ENCODE results near the gene SND1.
"Not testable (repeated sequence)": the region's sequence is repeated elsewhere in the genome, so short reads cannot be mapped to it uniquely, and the experiment has no call there.

The SND1 gene

DNA sequence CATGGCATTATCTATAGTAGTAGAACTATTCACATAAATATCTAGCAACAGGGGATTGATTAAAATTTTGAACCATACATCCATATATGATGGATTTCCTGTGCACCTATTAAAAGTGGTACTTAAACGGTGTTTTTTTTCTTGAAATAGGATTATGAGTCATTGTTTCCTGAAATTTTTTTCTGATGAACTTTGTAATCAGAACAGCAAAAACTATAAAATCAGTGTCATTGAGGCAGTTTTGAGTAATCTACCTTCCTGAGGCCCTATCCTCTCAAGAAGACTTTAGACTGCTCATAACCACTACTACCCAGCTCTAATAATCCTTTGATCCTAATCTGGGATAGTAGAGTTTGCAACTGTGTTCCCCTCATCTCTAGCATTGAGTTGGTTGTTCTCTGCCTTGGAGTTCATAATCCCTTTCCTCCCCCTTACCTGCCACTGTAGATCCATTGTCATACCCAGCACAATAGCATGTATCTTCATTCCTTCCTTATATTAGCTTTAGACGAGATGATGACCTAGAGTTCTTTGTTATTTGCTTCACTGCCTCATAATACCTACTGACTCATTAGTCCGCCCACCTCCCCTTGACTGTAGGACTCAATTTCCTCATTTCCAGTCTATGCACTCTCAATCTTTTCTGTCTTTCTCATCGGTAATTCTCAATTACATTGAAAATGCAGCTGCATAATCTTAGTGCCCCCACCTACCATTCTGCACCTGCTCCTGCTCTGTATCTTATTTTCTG is 245.9 kb downstream of the SND1 start:
- no peak overlapping the region for H3K27ac Mint-ChIP-seq
- ATAC-seq: peak; percentile 90
- H3K4me3 Mint-ChIP-seq: no peak overlapping the region
- H3K36me3 Mint-ChIP-seq: peaks cover 32% of the 10 kb centered on the region
- peaks cover 23% of the 10 kb centered on the region for H3K4me1 Mint-ChIP-seq
- DNase-seq (ENCODE audit: low spot score in 2 of 2): no peak
- H3K9me3 Mint-ChIP-seq: no peaks in the 10 kb centered on the region

DNA sequence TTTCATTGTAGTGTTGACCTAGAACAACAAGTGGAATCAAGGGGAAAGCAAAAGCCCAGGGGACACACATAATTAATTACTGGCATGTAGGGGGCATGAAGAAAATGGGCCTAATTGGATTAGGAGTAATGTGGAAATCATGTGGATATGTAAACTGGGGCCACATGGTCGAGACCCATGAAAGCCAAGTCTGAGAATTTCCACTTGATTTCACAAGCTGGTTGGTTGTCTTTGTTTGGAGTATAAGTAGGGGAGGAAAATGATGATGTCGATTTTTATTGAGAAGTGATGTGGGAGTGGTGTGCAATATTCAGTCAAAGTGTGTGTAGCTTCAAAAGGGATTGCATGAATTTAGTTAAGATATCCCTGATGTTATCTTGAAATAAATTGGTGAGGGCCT is 247.4 kb downstream of the SND1 start:
- H3K27ac Mint-ChIP-seq: no peak overlapping the region
- H3K4me3 Mint-ChIP-seq: no peak overlapping the region
- H3K36me3 Mint-ChIP-seq: peaks cover 26% of the 10 kb centered on the region
- peaks cover 21% of the 10 kb centered on the region for H3K4me1 Mint-ChIP-seq
- ATAC-seq (no peak), DNase-seq (ENCODE audit: low spot score in 2 of 2) (no peak)
- no peaks in the 10 kb centered on the region for H3K9me3 Mint-ChIP-seq

GRCh38 chr7:127900141-127900540 is 248.1 kb downstream of the SND1 start:
- H3K4me1 Mint-ChIP-seq: peaks cover 29% of the 10 kb centered on the region
- no peak for DNase-seq (ENCODE audit: low spot score in 2 of 2)
- H3K27ac Mint-ChIP-seq: no peak overlapping the region
- no peak for ATAC-seq
- no peaks in the 10 kb centered on the region for H3K9me3 Mint-ChIP-seq
- H3K36me3 Mint-ChIP-seq: peaks cover 33% of the 10 kb centered on the region
- no peak overlapping the region for H3K4me3 Mint-ChIP-seq

GRCh38 chr7:127900732-127901685 is 249.0 kb downstream of the SND1 start:
- ATAC-seq (no peak), DNase-seq (ENCODE audit: low spot score in 2 of 2) (no peak)
- peaks cover 33% of the 10 kb centered on the region for H3K36me3 Mint-ChIP-seq
- H3K4me1 Mint-ChIP-seq: peaks cover 37% of the 10 kb centered on the region
- no peaks in the 10 kb centered on the region for H3K9me3 Mint-ChIP-seq
- no peak overlapping the region for H3K4me3 Mint-ChIP-seq
- peak overlapping the region; percentile 45 for H3K27ac Mint-ChIP-seq

- DNase-seq (ENCODE audit: low spot score in 2 of 2) (no peak), ATAC-seq (no peak)
- H3K4me3 Mint-ChIP-seq: no peak overlapping the region
- peak overlapping the region; percentile 45 for H3K27ac Mint-ChIP-seq
- H3K9me3 Mint-ChIP-seq: no peaks in the 10 kb centered on the region
- peaks cover 45% of the 10 kb centered on the region for H3K4me1 Mint-ChIP-seq
- peaks cover 37% of the 10 kb centered on the region for H3K36me3 Mint-ChIP-seq
Observed at GRCh38 chr7:127901895-127902703, 250.1 kb downstream of the SND1 start.

- H3K27ac Mint-ChIP-seq; DNase-seq (ENCODE audit: low spot score in 2 of 2); H3K4me3 Mint-ChIP-seq; ATAC-seq; H3K9me3 Mint-ChIP-seq: not testable (repeated sequence)
- Mint-ChIP-seq H3K4me1 (peaks cover 51% of the 10 kb centered on the region), H3K36me3 (peaks cover 41% of the 10 kb centered on the region)
Observed at GRCh38 chr7:127902753-127903152, 250.8 kb downstream of the SND1 start.

DNA sequence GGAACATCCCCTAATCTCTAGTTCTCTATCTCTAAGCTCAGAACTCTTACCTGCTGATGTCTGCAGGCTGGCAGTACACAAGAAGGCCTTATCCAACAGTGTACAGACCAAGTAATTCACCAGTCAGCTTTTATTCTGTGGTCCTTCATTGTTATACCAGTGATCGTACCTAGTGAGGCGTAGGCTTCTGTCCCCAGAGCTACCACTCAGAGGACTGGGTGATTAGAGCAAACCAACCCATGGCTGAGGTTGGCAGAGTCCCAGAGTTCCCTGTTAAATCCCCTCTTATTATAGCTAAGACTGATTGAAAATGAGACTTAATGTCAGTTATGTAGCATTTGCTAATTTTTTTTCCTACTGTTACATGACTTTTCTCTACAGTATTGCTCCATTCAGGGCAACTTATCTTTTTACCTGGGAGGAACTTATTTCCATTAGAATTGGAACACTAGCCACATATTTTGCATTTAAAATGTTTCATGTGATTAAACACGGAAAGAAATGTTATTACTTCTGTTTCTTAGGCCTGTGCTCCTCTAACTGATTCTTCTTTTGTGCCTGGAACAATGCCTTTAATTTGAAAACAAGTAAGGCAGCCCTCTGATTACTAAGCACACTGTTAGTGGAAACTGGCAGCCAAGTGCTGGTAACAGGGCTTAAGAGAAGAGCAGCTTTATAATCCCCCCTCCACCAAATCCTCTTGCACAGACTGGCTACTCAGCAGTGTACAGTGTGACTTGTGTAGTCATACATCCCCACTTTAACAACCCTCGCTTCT is 252.1 kb downstream of the SND1 start:
- H3K9me3 Mint-ChIP-seq: no peaks in the 10 kb centered on the region
- peaks cover 37% of the 10 kb centered on the region for H3K36me3 Mint-ChIP-seq
- ATAC-seq (no peak), DNase-seq (ENCODE audit: low spot score in 2 of 2) (no peak)
- peaks cover 63% of the 10 kb centered on the region for H3K4me1 Mint-ChIP-seq
- H3K27ac Mint-ChIP-seq: no peak overlapping the region
- H3K4me3 Mint-ChIP-seq: no peak overlapping the region

GRCh38 chr7:127904670-127904985 is 252.6 kb downstream of the SND1 start:
- H3K4me3 Mint-ChIP-seq: no peak overlapping the region
- H3K27ac Mint-ChIP-seq: no peak overlapping the region
- no peak for DNase-seq (ENCODE audit: low spot score in 2 of 2)
- no peak for ATAC-seq
- peaks cover 66% of the 10 kb centered on the region for H3K4me1 Mint-ChIP-seq
- H3K36me3 Mint-ChIP-seq: peaks cover 36% of the 10 kb centered on the region
- no peaks in the 10 kb centered on the region for H3K9me3 Mint-ChIP-seq

DNA sequence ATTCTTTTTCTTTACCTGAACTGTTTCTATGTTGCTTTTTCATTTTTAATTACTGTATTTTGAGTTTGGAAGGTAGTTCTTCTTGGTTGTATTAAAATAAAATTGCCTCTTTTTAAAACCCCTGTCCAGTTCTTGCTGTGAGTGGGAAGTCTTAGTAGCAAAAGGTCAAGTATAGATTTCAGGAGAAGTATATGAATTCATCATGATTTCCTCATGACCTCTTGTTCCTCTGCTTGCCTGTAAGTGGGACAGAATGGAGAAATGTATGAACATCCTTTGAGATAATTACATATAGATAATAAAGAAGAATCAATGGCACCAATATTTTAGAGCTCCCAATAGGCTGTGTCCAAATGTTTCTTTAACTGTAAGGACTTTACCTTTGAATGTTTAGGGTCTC is 253.0 kb downstream of the SND1 start:
- DNase-seq (ENCODE audit: low spot score in 2 of 2) (no peak), ATAC-seq (no peak)
- H3K27ac Mint-ChIP-seq: peak overlapping the region; percentile 15
- H3K9me3 Mint-ChIP-seq: no peaks in the 10 kb centered on the region
- H3K36me3 Mint-ChIP-seq: peaks cover 35% of the 10 kb centered on the region
- peaks cover 66% of the 10 kb centered on the region for H3K4me1 Mint-ChIP-seq
- no peak overlapping the region for H3K4me3 Mint-ChIP-seq

GRCh38 chr7:127905491-127906330 is 253.7 kb downstream of the SND1 start:
- Mint-ChIP-seq H3K4me3 (no peak overlapping the region), H3K4me1 (peaks cover 63% of the 10 kb centered on the region), H3K27ac (peak overlapping the region; percentile 15), H3K36me3 (peaks cover 36% of the 10 kb centered on the region), H3K9me3 (no peaks in the 10 kb centered on the region)
- ATAC-seq (peak; percentile 78), DNase-seq (ENCODE audit: low spot score in 2 of 2) (no peak)

DNA sequence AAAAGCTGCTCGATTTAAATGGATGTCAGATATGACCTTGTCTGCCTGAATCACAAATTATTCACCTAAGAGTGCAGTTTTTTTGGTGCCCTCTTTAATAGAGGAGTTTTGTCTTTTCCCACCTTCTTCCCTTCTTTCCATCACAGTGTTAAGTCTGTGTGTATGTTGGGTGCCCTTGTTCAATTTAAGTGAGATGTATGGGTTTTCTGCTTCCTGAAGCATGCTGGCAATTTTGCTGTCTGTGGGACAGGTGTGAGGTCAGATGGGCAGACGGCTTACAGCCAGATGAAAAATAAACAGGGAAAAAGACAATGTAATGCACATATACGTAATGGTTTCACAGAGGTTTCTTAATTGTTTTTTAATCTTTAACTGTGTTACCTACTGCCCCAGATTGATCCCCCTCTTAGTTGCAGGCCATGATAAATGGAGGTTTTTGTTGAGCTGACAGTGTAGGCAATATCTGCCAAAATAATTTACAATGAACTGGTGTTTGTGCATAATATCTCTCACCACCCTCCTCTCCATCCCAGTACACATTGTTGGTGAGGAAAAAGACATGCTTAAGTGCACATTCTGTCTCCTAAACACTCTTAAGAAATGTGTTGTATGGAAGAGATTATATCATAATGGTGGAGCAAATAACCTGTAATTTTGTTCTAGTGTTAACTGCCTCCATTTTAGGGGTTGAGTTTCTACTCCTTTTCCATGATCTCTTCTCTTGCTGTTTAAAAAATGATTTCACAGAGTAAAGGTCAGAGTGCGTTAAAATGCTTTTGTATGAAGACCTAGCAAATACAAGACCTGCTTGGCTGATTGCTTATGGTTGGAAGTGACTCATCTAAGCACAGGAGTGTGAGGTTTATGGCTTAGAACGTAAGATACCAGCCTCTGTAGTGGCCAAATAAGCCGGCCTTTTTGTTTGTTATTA is 255.4 kb downstream of the SND1 start:
- Mint-ChIP-seq H3K4me1 (peaks cover 47% of the 10 kb centered on the region), H3K4me3 (no peak overlapping the region), H3K27ac (peak overlapping the region; percentile 56), H3K36me3 (peaks cover 44% of the 10 kb centered on the region), H3K9me3 (no peaks in the 10 kb centered on the region)
- peak; percentile 52 for ATAC-seq
- DNase-seq (ENCODE audit: low spot score in 2 of 2): no peak

DNA sequence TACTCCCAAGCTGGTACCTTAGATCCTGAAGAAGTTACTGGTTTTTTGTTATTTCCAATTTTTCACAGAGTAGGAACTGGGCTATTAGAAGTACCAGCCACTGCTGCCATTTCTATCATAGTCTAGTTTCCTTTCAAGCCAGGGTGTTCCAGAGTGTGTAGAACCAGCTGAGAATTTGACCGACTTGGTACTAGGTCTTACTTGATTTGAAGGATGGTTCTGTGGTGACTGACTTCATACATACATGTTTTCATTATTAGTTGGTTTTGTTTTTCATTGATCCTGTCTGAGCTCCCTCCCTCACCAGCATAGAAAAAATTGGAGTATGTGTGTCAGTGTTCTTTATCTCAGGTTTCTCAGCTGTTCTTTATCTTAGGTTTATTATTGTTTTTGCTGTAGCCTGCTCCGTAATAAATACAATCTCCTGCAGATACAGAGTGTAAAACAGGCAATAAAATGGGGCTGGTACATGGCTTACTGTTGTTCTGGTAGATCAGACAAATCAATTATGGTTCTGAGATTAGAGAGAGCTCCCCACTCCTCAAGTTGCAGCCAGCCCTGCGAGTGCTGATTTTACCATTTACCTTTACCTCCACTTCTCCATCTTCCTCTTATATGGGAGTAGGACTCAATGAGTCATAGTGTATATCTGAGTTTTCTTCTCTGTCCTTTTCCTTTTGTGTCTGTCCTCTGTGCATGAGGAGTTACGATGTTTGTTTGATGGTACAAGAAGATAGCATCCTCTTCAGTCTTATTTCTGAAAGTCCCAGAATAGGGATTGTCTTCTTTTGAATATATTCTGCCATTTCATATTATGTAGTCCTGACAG is 256.6 kb downstream of the SND1 start:
- Mint-ChIP-seq H3K36me3 (peaks cover 41% of the 10 kb centered on the region), H3K9me3 (no peaks in the 10 kb centered on the region), H3K4me3 (no peak overlapping the region), H3K27ac (peak overlapping the region; percentile 29), H3K4me1 (peaks cover 53% of the 10 kb centered on the region)
- DNase-seq (ENCODE audit: low spot score in 2 of 2) (no peak), ATAC-seq (peak; percentile 84)
